ENCODE results near the gene ABCD4.

ABCD4 gene

GRCh38 chr14:74326369-74327152 is 23.8 kb upstream of the ABCD4 start:
- TF ChIP-seq, protein P1, sequence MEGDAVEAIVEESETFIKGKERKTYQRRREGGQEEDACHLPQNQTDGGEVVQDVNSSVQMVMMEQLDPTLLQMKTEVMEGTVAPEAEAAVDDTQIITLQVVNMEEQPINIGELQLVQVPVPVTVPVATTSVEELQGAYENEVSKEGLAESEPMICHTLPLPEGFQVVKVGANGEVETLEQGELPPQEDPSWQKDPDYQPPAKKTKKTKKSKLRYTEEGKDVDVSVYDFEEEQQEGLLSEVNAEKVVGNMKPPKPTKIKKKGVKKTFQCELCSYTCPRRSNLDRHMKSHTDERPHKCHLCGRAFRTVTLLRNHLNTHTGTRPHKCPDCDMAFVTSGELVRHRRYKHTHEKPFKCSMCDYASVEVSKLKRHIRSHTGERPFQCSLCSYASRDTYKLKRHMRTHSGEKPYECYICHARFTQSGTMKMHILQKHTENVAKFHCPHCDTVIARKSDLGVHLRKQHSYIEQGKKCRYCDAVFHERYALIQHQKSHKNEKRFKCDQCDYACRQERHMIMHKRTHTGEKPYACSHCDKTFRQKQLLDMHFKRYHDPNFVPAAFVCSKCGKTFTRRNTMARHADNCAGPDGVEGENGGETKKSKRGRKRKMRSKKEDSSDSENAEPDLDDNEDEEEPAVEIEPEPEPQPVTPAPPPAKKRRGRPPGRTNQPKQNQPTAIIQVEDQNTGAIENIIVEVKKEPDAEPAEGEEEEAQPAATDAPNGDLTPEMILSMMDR (IDR thresholded peaks at IDR 0.05): no peak
- intact Hi-C loops (cut with DNase I; ENCODE audit: low total_unique reads): no loop called here
- H3K4me3 ChIP-seq: no peak overlapping the region
- H3K4me1 ChIP-seq: no peaks in the 10 kb centered on the region
- no peak overlapping the region for H3K27ac ChIP-seq
- H3K9me3 ChIP-seq: no peaks in the 10 kb centered on the region
- no peaks in the 10 kb centered on the region for H3K36me3 ChIP-seq
- DNase-seq: no peak
- peaks cover 0 to 13% of the 10 kb centered on the region in 2 donors for H3K27me3 ChIP-seq

- H3K4me1 ChIP-seq: no peaks in the 10 kb centered on the region
- no peak overlapping the region for H3K4me3 ChIP-seq
- no peak for DNase-seq
- peaks cover 0 to 16% of the 10 kb centered on the region in 2 donors for H3K27me3 ChIP-seq
- intact Hi-C loops (cut with DNase I; ENCODE audit: low total_unique reads): no loop called here
- H3K27ac ChIP-seq: no peak overlapping the region
- TF ChIP-seq, protein P1 (IDR thresholded peaks at IDR 0.05): no peak
- no peaks in the 10 kb centered on the region for H3K9me3 ChIP-seq
- no peaks in the 10 kb centered on the region for H3K36me3 ChIP-seq
Observed at GRCh38 chr14:74325446-74325845, 22.7 kb upstream of the ABCD4 start.

- H3K9me3 ChIP-seq: no peaks in the 10 kb centered on the region
- no peak overlapping the region for H3K4me3 ChIP-seq
- peaks cover 0 to 16% of the 10 kb centered on the region in 2 donors for H3K27me3 ChIP-seq
- H3K27ac ChIP-seq: no peak overlapping the region
- TF ChIP-seq, protein P1 (IDR thresholded peaks at IDR 0.05): peak; percentile 26 to 47
- intact Hi-C loops (cut with DNase I; ENCODE audit: low total_unique reads): no loop called here
- H3K4me1 ChIP-seq: no peaks in the 10 kb centered on the region
- H3K36me3 ChIP-seq: no peaks in the 10 kb centered on the region
- DNase-seq: no peak
Observed at GRCh38 chr14:74324931-74325361, 22.2 kb upstream of the ABCD4 start.

DNA sequence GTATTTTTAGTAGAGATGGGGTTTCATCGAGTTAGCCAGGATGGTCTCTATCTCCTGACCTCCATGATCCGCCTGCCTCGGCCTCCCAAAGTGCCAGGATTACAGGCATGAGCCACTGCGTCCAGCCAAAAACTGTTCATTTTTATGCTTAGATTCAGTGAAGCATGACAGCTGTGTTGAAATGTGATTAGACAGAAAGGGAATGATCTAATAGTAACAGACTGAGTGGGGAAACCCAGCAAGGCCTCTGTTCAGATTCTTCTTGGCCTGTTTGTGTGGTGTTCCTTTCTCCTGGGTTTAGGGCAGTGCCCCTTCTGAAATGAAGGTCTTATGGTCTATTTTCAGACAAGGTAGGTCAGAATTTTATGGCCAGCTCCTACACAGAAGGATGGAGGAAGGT is 11.8 kb upstream of the ABCD4 start:
- Histone ChIP-seq H3K27me3 (peaks cover 0 to 2% of the 10 kb centered on the region in 2 donors), H3K4me1 (no peaks in the 10 kb centered on the region), H3K9me3 (no peaks in the 10 kb centered on the region), H3K4me3 (no peak overlapping the region), H3K36me3 (no peaks in the 10 kb centered on the region), H3K27ac (no peak overlapping the region)
- TF ChIP-seq, protein P1 (IDR thresholded peaks at IDR 0.05): no peak
- no peak for DNase-seq
- intact Hi-C loops (cut with DNase I; ENCODE audit: low total_unique reads): no loop called here

DNA sequence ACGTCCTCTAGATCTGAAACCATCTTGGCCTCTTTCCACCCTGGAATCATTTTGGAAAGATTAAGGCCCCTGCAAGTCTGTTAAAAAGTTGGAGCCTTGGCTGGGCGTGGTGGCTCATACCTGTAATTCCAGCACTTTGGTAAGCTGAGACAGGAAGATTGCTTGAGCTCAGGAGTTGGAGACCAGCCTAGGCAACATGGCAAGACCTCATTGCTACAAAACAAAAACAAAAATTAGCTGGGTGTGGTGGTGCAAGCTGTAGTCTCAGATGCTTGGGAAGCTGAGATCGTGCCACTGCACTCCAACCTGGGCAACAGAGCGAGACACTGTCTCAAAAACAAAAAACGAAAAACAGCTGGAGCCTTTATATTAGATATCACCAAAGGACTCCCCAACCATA is 10.9 kb upstream of the ABCD4 start:
- intact Hi-C loops (cut with DNase I; ENCODE audit: low total_unique reads): no loop called here
- Histone ChIP-seq H3K36me3 (no peaks in the 10 kb centered on the region), H3K4me1 (no peaks in the 10 kb centered on the region), H3K27me3 (peaks cover 0 to 2% of the 10 kb centered on the region in 2 donors), H3K27ac (no peak overlapping the region), H3K4me3 (no peak overlapping the region), H3K9me3 (no peaks in the 10 kb centered on the region)
- TF ChIP-seq, protein P1 (IDR thresholded peaks at IDR 0.05): no peak
- DNase-seq: no peak

Data from tibial artery (tissue), 4 donors.